Inflammatory macrophage treated with lipopolysaccharide for 1 hour (primary cell): Measurements from ENCODE around the gene CELF4.

Experiments used
- DNase-seq, 2 donors: peaks; one replicate each; pipeline ENCODE4 v3.0.0-alpha.2; 2020 to 2022

Gene CELF4

GRCh38 chr18:37339701-37340215, 225.8 kb downstream of the CELF4 start:
- DNase-seq, result no peak

- no peak for DNase-seq
Measured at GRCh38 chr18:37336568-37337285, 228.9 kb downstream of the CELF4 start.

GRCh38 chr18:37335409-37335736, 230.2 kb downstream of the CELF4 start:
- DNase-seq, result no peak

- DNase-seq, result no peak
Measured at GRCh38 chr18:37334631-37335408, 230.8 kb downstream of the CELF4 start.

GRCh38 chr18:37332628-37333420, 232.8 kb downstream of the CELF4 start:
- DNase-seq, result no peak

- no peak for DNase-seq
Measured at GRCh38 chr18:37332219-37332618, 233.4 kb downstream of the CELF4 start.

GRCh38 chr18:37330173-37330572, 235.4 kb downstream of the CELF4 start:
- DNase-seq, result no peak

GRCh38 chr18:37328946-37329719, 236.5 kb downstream of the CELF4 start:
- no peak for DNase-seq

GRCh38 chr18:37327063-37327577, 238.5 kb downstream of the CELF4 start:
- no peak for DNase-seq

- peak; percentile 3 to 15 for DNase-seq
Measured at GRCh38 chr18:37322492-37323035, 243.0 kb downstream of the CELF4 start.

GRCh38 chr18:37321582-37322491, 243.8 kb downstream of the CELF4 start:
- DNase-seq, result no peak

GRCh38 chr18:37320317-37320716, 245.3 kb downstream of the CELF4 start:
- no peak for DNase-seq

GRCh38 chr18:37318360-37319355, 246.9 kb downstream of the CELF4 start:
- no peak for DNase-seq

GRCh38 chr18:37317486-37317885, 248.1 kb downstream of the CELF4 start:
- DNase-seq, result no peak

GRCh38 chr18:37316468-37316867, 249.1 kb downstream of the CELF4 start:
- no peak for DNase-seq

GRCh38 chr18:37315935-37316334, 249.7 kb downstream of the CELF4 start:
- DNase-seq, result no peak

GRCh38 chr18:37314534-37314933, 251.1 kb downstream of the CELF4 start:
- no peak for DNase-seq

GRCh38 chr18:37313624-37314023, 252.0 kb downstream of the CELF4 start:
- DNase-seq, result no peak

GRCh38 chr18:37309861-37310260, 255.7 kb downstream of the CELF4 start:
- DNase-seq, result no peak

- no peak for DNase-seq
Measured at GRCh38 chr18:37309059-37309458, 256.5 kb downstream of the CELF4 start.
